HepG2 (cell line): ENCODE data around the gene MEX3A. TPM values are rescaled to one million over a fixed set of nuclear protein-coding genes. Genes with fewer than 3 reads are reported as not detected.

Source experiments
- polyA plus RNA-seq, 8 experiments: library from polyadenylated mRNA; depleted of rRNA in 3 of 8; stranded (reverse) in 7 of 8; unstranded in 1 of 8; fragments of >200 nt; fragmentation: Illumina TruSeq in 4 of 8; extraction: Trizol in 4 of 8; gene quantifications; 2 replicates each; pipeline versions ENCODE4 v1.2.1 to v1.2.3, GENCODE V29; 2011 to 2016; ENCODE audit warnings: low read depth in 4 of 8, missing spikeins in 1 of 8, mixed read lengths in 1 of 8; ENCODE audit not compliant: insufficient read depth in 1 of 8
- total RNA-seq, 5 experiments: library from RNA; depleted of rRNA; stranded (reverse); fragments of >200 nt; fragmentation: Illumina TruSeq; extraction: Trizol; gene quantifications; 2 replicates each; pipeline ENCODE4 v1.2.3, GENCODE V29; 2016; ENCODE audit warnings: low read depth in 1 of 5

MEX3A gene
- total and polyA plus RNA-seq, 2 of the 13 experiments (the other 11 are each of a cell fraction or from before 2014, with no cell fraction given), result 7.6 to 9.1 TPM

Other genes with a start within 250 kb of the MEX3A start
- 15.5 and 19.6 TPM in 2 replicates for gene GON4L, start 225.3 kb downstream of the MEX3A start, total RNA-seq (2016; rRNA removed; fragmentation: Illumina TruSeq; extraction: Trizol)
- 14.6 and 15.0 TPM in 2 replicates for gene GON4L, start 225.3 kb downstream of the MEX3A start, polyA plus RNA-seq (2011; rRNA removed)
- 0.08 and 0.22 TPM in 2 replicates for gene SYT11, start 222.9 kb downstream of the MEX3A start, total RNA-seq (2016; rRNA removed; fragmentation: Illumina TruSeq; extraction: Trizol)
- gene SYT11, start 222.9 kb downstream of the MEX3A start, polyA plus RNA-seq (2011; rRNA removed), result 0.59 and 0.64 TPM in 2 replicates
- 12.2 and 15.9 TPM in 2 replicates for gene RIT1, start 171.1 kb downstream of the MEX3A start, total RNA-seq (2016; rRNA removed; fragmentation: Illumina TruSeq; extraction: Trizol)
- 29.3 and 32.2 TPM in 2 replicates for gene RIT1, start 171.1 kb downstream of the MEX3A start, polyA plus RNA-seq (2011; rRNA removed)
- 15.9 and 33.5 TPM in 2 replicates for gene KHDC4, start 148.1 kb downstream of the MEX3A start, total RNA-seq (2016; rRNA removed; fragmentation: Illumina TruSeq; extraction: Trizol)
- gene KHDC4, start 148.1 kb downstream of the MEX3A start, polyA plus RNA-seq (2011; rRNA removed), result 74.5 and 92.0 TPM in 2 replicates
- 0.38 TPM in 1 of 2 replicates, not detected in the other for gene RXFP4, start 140.8 kb downstream of the MEX3A start, total RNA-seq (2016; rRNA removed; fragmentation: Illumina TruSeq; extraction: Trizol)
- 1.4 and 1.9 TPM in 2 replicates for gene RXFP4, start 140.8 kb downstream of the MEX3A start, polyA plus RNA-seq (2011; rRNA removed)
- gene ARHGEF2, start 103.9 kb downstream of the MEX3A start, total RNA-seq (2016; rRNA removed; fragmentation: Illumina TruSeq; extraction: Trizol), result 15.0 and 16.1 TPM in 2 replicates
- gene ARHGEF2, start 103.9 kb downstream of the MEX3A start, polyA plus RNA-seq (2011; rRNA removed), result 32.1 and 33.1 TPM in 2 replicates
- gene SSR2, start 61.5 kb downstream of the MEX3A start, total RNA-seq (2016; rRNA removed; fragmentation: Illumina TruSeq; extraction: Trizol), result 150 and 284 TPM in 2 replicates
- 442 and 461 TPM in 2 replicates for gene SSR2, start 61.5 kb downstream of the MEX3A start, polyA plus RNA-seq (2011; rRNA removed)
- gene UBQLN4, start 28.7 kb downstream of the MEX3A start, total RNA-seq (2016; rRNA removed; fragmentation: Illumina TruSeq; extraction: Trizol), result 31.5 and 33.2 TPM in 2 replicates
- 39.8 and 42.0 TPM in 2 replicates for gene UBQLN4, start 28.7 kb downstream of the MEX3A start, polyA plus RNA-seq (2011; rRNA removed)
- 66.4 and 84.0 TPM in 2 replicates for gene LAMTOR2, start 27.7 kb downstream of the MEX3A start, total RNA-seq (2016; rRNA removed; fragmentation: Illumina TruSeq; extraction: Trizol)
- gene LAMTOR2, start 27.7 kb downstream of the MEX3A start, polyA plus RNA-seq (2011; rRNA removed), result 36.5 and 44.9 TPM in 2 replicates
- 0.20 TPM in 1 of 2 replicates, not detected in the other for gene RAB25, start 21.3 kb downstream of the MEX3A start, total RNA-seq (2016; rRNA removed; fragmentation: Illumina TruSeq; extraction: Trizol)
- gene RAB25, start 21.3 kb downstream of the MEX3A start, polyA plus RNA-seq (2011; rRNA removed), result 0.12 and 0.22 TPM in 2 replicates
- 190 and 225 TPM in 2 replicates for gene LMNA, start 32.2 kb upstream of the MEX3A start, total RNA-seq (2016; rRNA removed; fragmentation: Illumina TruSeq; extraction: Trizol)
- 107 and 110 TPM in 2 replicates for gene LMNA, start 32.2 kb upstream of the MEX3A start, polyA plus RNA-seq (2011; rRNA removed)
- 0.09 TPM in 1 of 2 replicates, not detected in the other for gene SEMA4A, start 71.1 kb upstream of the MEX3A start, total RNA-seq (2016; rRNA removed; fragmentation: Illumina TruSeq; extraction: Trizol)
- gene SEMA4A, start 71.1 kb upstream of the MEX3A start, polyA plus RNA-seq (2011; rRNA removed), result 0.14 and 0.20 TPM in 2 replicates
- 10.7 and 12.4 TPM in 2 replicates for gene SLC25A44, start 111.6 kb upstream of the MEX3A start, total RNA-seq (2016; rRNA removed; fragmentation: Illumina TruSeq; extraction: Trizol)
- gene SLC25A44, start 111.6 kb upstream of the MEX3A start, polyA plus RNA-seq (2011; rRNA removed), result 13.4 and 14.3 TPM in 2 replicates
- 89.0 and 94.7 TPM in 2 replicates for gene PMF1, start 130.5 kb upstream of the MEX3A start, total RNA-seq (2016; rRNA removed; fragmentation: Illumina TruSeq; extraction: Trizol)
- gene PMF1, start 130.5 kb upstream of the MEX3A start, polyA plus RNA-seq (2011; rRNA removed), result 68.4 and 72.5 TPM in 2 replicates
- gene BGLAP, start 159.7 kb upstream of the MEX3A start, total RNA-seq (2016; rRNA removed; fragmentation: Illumina TruSeq; extraction: Trizol), result 0.62 TPM in 1 of 2 replicates, not detected in the other
- 1.4 and 1.6 TPM in 2 replicates for gene BGLAP, start 159.7 kb upstream of the MEX3A start, polyA plus RNA-seq (2011; rRNA removed)
- gene PAQR6, start 165.6 kb upstream of the MEX3A start, total RNA-seq (2016; rRNA removed; fragmentation: Illumina TruSeq; extraction: Trizol), result 0.14 and 0.82 TPM in 2 replicates
- gene PAQR6, start 165.6 kb upstream of the MEX3A start, polyA plus RNA-seq (2011; rRNA removed), result 1.4 and 2.0 TPM in 2 replicates
- 63.3 and 84.0 TPM in 2 replicates for gene SMG5, start 200.4 kb upstream of the MEX3A start, total RNA-seq (2016; rRNA removed; fragmentation: Illumina TruSeq; extraction: Trizol)
- gene SMG5, start 200.4 kb upstream of the MEX3A start, polyA plus RNA-seq (2011; rRNA removed), result 50.5 and 65.4 TPM in 2 replicates
- 1.0 and 1.9 TPM in 2 replicates for gene TMEM79, start 201.9 kb upstream of the MEX3A start, total RNA-seq (2016; rRNA removed; fragmentation: Illumina TruSeq; extraction: Trizol)
- 0.99 and 1.2 TPM in 2 replicates for gene TMEM79, start 201.9 kb upstream of the MEX3A start, polyA plus RNA-seq (2011; rRNA removed)
- 39.1 and 75.8 TPM in 2 replicates for gene GLMP, start 213.2 kb upstream of the MEX3A start, total RNA-seq (2016; rRNA removed; fragmentation: Illumina TruSeq; extraction: Trizol)
- 41.4 and 44.6 TPM in 2 replicates for gene GLMP, start 213.2 kb upstream of the MEX3A start, polyA plus RNA-seq (2011; rRNA removed)
- 0.24 TPM in 1 of 2 replicates, not detected in the other for gene VHLL, start 216.8 kb upstream of the MEX3A start, total RNA-seq (2016; rRNA removed; fragmentation: Illumina TruSeq; extraction: Trizol)
- not detected in 2 replicates for gene VHLL, start 216.8 kb upstream of the MEX3A start, polyA plus RNA-seq (2011; rRNA removed)